Stimulated activated CD8-positive, alpha-beta memory T cell treated with anti-CD3 and anti-CD28 coated beads, Interleukin-4, amount 100 ng/mL, for 24 hours (primary cell): ENCODE data around the gene MXD4.
"Not testable (repeated sequence)": the region's sequence is repeated elsewhere in the genome, so short reads cannot be mapped to it uniquely, and the experiment has no call there.

ENCODE experiments used
- DNase-seq: peaks from one replicate; pipeline ENCODE4 v3.0.0-alpha.2; 2020; ENCODE audit warnings: low read depth

MXD4 gene

GRCh38 chr4:2250357-2251072 is 11.4 kb downstream of the MXD4 start:
- no peak for DNase-seq

DNA sequence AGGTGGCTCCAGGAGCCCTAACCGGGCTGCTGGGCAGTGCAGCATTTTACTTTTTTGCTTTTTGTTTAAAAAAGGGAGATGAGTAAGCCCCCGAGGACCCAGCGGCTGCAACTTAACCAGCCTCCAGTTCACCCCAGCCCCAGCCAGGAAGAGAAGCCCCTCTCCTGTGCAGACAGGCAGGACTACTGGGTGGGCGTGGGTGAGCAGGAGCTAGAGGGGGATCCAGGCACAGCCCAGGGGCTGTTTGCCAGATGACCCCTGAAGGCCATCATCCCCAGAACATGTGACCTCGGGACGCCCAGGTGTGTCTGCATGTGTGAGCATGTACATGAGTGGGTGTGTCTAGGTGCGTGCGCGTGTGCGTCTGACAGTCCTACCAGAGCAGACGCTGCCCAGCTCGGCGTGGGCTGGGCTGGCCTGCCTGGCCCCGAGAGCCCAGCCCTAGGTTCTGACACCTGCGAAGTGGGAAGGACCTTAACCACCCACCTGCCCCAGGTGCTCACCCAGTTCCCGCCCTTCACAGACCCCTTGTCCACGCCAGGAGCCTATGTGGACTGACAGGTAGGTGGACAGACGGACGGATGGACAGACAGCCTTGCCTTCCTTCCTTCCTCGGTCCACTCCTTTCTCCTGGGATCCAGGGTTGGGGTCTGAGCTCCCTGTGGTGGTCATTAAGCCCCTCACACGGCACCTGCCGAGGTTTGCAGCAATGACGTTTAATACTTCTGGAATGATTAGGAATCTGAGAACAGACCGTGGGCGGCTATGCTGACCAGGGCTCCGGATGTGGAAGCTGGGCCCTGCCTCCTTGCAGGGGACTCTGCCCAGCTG is 12.2 kb downstream of the MXD4 start:
- no peak for DNase-seq

GRCh38 chr4:2248821-2249261 is 13.1 kb downstream of the MXD4 start:
- no peak for DNase-seq

- DNase-seq: no peak
Observed at GRCh38 chr4:2248044-2248780, 13.7 kb downstream of the MXD4 start.

DNA sequence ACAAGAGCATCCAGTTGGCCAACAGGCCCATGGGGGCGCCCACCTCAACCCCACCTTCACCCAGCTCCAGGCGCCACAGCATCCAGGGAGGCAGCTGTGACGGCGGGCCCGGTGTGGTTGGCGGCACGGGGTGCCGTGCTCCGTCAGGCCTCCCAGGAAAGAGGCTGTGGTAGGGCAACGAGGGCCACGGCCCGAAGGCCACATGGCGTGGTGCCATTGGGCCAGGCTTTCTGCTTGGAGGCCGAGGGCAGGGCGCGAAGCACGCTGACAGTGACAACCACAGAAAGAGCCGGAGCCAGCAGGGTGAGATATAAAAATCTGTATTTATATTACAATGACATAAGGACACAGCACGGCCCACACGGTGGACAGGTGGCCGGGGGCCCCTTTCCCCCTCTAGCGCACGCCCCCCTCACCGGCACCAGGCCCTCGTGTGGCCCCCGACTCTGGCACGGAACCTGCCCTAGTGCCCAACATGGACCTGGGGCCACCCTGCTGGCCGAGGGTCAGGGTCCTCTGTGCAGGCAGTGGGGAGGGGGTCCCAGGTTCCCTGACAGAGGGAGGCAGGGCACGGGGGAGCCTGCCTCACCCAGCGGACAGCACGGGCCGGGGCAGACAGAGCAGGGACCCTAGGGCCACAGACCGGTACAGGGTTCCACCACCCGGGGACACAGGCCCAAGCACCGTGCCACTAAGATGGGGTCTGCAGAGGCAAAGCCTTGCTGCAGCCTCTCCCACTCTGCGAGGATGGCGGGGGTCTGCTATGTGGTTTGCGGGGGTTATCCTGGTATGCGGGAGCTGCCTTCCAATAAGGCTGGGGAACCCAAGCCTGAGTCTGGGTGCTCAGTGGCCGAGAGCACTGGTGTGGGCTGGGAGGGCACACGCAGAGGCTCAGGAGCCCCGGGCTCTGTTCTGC is 14.5 kb downstream of the MXD4 start:
- DNase-seq: no peak

- no peak for DNase-seq
Observed at GRCh38 chr4:2246384-2247127, 15.4 kb downstream of the MXD4 start.

DNA sequence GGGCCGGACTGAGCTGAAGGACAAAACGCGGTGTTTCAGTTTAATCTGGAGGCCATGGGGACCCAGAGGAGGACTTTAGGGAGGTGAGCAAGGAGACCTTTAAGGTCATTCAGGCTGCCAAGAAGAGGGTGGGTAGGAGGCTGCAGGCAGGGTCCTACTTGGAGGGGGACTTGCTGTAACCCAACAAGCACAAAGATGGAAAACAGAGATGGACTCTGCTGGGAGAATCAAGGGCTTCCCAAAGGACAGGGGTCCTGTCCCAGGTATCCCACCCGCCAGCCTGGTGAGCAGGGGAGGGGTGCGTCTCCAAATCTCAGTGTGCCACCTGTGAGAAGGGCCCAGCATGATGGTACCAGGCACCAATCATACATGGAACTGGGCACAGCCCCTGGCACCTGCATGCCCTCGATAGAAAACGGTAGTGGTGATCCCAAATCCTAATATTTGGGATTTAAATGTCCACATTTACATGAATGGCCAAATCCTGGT is 16.1 kb downstream of the MXD4 start:
- no peak for DNase-seq

GRCh38 chr4:2245057-2245786 is 16.7 kb downstream of the MXD4 start:
- DNase-seq: no peak

DNA sequence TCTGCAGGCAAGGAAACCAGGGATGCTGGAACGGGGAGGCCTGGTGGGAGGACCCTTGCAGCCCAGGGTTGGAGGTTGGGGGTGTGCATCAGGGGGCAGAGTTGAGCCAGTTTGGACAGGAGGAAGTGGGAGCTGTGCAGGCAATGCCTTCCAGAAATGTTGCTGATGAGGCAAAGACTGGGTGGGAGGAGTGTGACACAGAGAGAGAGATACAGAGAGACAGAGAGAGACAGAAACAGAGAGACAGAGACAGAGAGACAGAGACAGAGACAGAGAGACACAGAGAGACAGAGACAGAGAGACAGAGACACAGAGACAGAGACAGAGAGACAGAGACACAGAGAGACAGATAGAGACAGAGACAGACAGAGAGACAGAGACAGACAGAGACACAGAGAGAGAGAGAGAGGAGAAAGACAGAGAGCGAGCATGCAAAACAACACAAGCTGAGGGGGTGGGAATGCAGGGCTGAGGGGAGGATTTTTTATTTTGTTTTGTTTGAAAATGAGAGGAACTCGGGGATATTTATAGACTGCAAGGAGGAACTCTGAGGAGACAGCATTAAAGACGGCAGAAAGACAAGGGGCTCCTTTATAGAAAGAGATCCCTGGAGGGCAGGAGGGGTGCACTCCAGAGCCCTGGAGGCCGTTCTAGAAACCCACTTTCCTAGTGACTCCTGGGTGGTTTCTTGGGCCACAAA is 18.1 kb downstream of the MXD4 start:
- no peak for DNase-seq

DNA sequence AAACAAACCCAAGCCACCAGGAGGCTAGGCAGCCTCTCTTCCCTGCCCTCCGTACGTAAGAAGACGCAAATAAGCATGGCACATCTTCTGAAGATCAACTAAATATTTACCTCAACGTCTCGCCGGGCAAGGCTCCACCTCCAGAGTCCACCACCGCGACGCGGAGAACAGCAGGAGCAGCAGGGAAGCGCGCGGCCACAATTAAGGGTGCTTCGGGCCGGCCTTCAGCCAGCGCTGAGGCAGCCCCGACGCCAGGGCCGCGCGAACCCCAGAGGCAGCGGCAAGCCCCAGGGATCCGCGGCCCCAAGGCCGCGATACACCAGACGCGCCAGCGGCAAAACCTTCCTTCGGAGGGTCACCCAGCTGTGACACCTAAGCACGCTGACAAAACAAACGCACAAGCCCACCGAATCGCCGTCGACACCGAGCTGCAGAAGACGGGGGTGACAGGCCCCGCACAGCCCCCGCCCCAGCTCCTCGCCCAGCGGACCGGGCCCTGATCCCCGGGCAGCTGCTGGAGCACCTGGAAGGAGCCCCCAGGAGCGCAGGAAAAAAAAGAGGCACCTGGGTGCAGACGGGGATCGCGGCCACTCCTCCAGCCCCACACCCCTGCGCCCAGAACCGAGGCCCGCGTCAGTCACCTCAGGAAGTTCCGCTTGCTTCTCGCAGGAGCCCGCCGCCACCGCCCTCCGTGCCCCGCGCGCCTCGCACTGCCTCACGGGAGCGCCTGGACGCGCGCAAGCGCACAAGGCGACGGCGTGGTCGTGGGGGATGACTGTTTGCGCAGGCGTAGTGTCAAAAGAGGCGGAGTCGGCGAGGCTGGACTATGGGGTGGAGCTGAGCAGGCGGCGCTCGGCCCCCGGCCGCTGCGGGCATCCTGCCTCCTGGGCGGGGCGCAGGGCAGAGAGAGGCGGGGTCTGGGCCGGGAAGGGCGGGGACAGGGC is 20.2 kb downstream of the MXD4 start, which contains the start of the genes HAUS3 and POLN:
HAUS3 (minus strand) TSS at position 712 of the 944 bp plus-strand sequence. CDS start 1,175 bp downstream, outside the sequence.
POLN (minus strand) TSS at position 712 of the 944 bp plus-strand sequence. CDS start 12,890 bp downstream, outside the sequence.
- peak; percentile 98 for DNase-seq

DNA sequence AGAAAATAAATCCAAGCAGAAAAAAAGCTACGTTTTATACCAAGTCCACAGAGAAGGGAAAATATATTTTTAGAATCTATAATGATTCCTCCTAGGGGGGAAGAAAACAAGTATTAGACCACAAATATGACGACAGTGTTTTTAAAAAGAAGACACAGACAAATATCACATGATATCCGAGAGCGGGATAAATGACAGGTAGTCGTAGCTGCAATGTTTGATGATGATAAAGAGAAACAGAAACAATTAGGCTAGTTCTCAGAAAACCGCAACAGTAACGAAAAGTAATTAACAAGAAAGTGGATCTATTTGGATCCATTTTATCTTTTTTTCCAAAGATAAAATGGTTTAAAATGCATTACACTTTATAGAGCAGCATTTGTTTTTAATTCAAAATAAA is 20.9 kb downstream of the MXD4 start:
- no peak for DNase-seq

GRCh38 chr4:2236944-2237666 is 24.8 kb downstream of the MXD4 start:
- DNase-seq: no peak

DNA sequence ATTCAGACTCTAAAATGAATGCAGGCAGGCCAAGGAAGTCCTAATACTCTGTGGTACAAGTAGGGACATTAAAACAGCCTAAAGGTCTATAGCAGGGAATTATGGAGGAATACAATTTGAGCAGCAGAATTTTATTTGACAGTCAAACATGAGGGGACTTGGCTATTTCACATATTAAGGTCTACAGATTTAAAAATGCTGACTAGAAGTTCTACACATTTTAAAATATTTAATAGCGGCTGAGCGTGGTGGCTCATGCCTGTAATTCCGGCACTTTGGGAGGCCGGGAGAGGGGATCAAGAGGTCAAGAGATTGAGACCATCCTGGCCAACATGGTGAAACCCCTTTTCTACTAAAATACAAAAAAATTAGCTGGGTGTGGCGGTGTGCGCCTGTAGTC is 30.8 kb downstream of the MXD4 start:
- DNase-seq: no peak

DNA sequence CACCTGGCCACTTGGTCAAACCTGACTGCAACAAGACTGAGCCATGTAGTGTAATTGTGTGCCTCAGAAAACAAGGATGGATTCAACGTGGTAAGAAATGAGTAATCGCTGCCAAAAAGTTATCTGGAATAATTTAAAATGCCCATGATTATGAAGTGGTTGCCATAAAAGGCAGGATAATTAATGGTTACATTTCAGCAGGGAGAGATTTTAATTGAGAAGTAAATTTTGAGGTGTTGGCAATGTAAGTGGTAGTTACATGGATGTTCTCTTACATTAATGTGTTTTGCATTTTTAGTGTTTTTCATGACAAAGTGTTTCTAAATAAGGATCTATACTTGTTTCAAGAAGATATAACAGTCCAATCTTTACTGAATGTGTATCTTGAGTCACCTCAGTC is 35.6 kb downstream of the MXD4 start:
- no peak for DNase-seq

GRCh38 chr4:2222838-2223237 is 39.1 kb downstream of the MXD4 start:
- DNase-seq: no peak

- DNase-seq: not testable (repeated sequence)
Observed at GRCh38 chr4:2221378-2221777, 40.5 kb downstream of the MXD4 start.

- peak; percentile 66 for DNase-seq
Observed at GRCh38 chr4:2220016-2220630, 41.8 kb downstream of the MXD4 start.
